ENCODE data around the gene CCDC102A.
"Not testable (repeated sequence)": the region's sequence is repeated elsewhere in the genome, so short reads cannot be mapped to it uniquely, and the experiment has no call there.

Gene CCDC102A

GRCh38 chr16:57536306-57537193 is at the start of gene CCDC102A:
Gene CCDC102A, minus strand, starts transcription at chr16:57536571. Its CDS starts 7,394 bp downstream, at chr16:57529177.
- peak; percentile 35 for DNase-seq

GRCh38 chr16:57585051-57585687 is 48.8 kb upstream of the CCDC102A start:
- DNase-seq: no peak

- no peak for DNase-seq
Observed at GRCh38 chr16:57579361-57579665, 42.9 kb upstream of the CCDC102A start.

- DNase-seq: no peak
Observed at GRCh38 chr16:57578521-57579360, 42.4 kb upstream of the CCDC102A start.

- no peak for DNase-seq
Observed at GRCh38 chr16:57577691-57578224, 41.4 kb upstream of the CCDC102A start.

- no peak for DNase-seq
Observed at GRCh38 chr16:57577214-57577613, 40.8 kb upstream of the CCDC102A start.

- peak; percentile 68 for DNase-seq
Observed at GRCh38 chr16:57576429-57576870, 40.1 kb upstream of the CCDC102A start.

GRCh38 chr16:57575468-57576277 is 39.3 kb upstream of the CCDC102A start:
- no peak for DNase-seq

- no peak for DNase-seq
Observed at GRCh38 chr16:57574646-57575467, 38.5 kb upstream of the CCDC102A start.

- DNase-seq: no peak
Observed at GRCh38 chr16:57574086-57574485, 37.7 kb upstream of the CCDC102A start.

GRCh38 chr16:57572978-57573728 is 36.8 kb upstream of the CCDC102A start:
- DNase-seq: no peak

- no peak for DNase-seq
Observed at GRCh38 chr16:57571098-57571497, 34.7 kb upstream of the CCDC102A start.

- no peak for DNase-seq
Observed at GRCh38 chr16:57570301-57571070, 34.1 kb upstream of the CCDC102A start.

GRCh38 chr16:57569306-57569946 is 33.1 kb upstream of the CCDC102A start:
- DNase-seq: no peak

- not testable (repeated sequence) for DNase-seq
Observed at GRCh38 chr16:57568772-57569171, 32.4 kb upstream of the CCDC102A start.

GRCh38 chr16:57568173-57568678 is 31.9 kb upstream of the CCDC102A start:
- no peak for DNase-seq

- no peak for DNase-seq
Observed at GRCh38 chr16:57567691-57568090, 31.3 kb upstream of the CCDC102A start.

GRCh38 chr16:57566436-57566835 is 30.1 kb upstream of the CCDC102A start:
- no peak for DNase-seq

GRCh38 chr16:57565461-57565860 is 29.1 kb upstream of the CCDC102A start:
- no peak for DNase-seq
